Endothelial cell of umbilical vein (primary cell): ENCODE measurements around the gene CCRL2. TPM values are rescaled to one million over a fixed set of nuclear protein-coding genes. Genes with fewer than 3 reads are reported as not detected.

Experiments
- BruUV-seq: library from RNA; stranded (reverse); fragments of 400-500 nt; replicated peaks from 2 replicates; lab custom pipeline; 2021; lab: Mats Ljungman, UMichigan
- CTCF ChIA-PET: fragments of 300-600, 350-600 bp; sonication (Branson Sonifier 250); formaldehyde crosslinking; loops from one replicate; lab custom pipeline; 2021; ENCODE audit warnings: antibody characterized with exemption, inconsistent platforms; lab: Charles Lee
- POLR2A ChIA-PET: fragments of 300-600, 350-600 bp; sonication (Branson Sonifier 250); formaldehyde crosslinking; loops from one replicate; lab custom pipeline; 2021; ENCODE audit warnings: antibody characterized with exemption, inconsistent platforms; lab: Charles Lee
- DNase-seq: peaks from one replicate; pipeline ENCODE4 v3.0.0-alpha.2; 2011; ENCODE audit warnings: low read depth, low spot score
- FAIRE-seq: peaks from 2 replicates; lab custom pipeline; 2011; peaks lifted over from hg19 to GRCh38; lab: Jason Lieb, UNC
- H2AFZ ChIP-seq: 2 replicates; pipeline ENCODE4 v1.6.0; 2012; ENCODE audit warnings: low read depth, low read length, control low read depth, inconsistent platforms
- H3K27ac ChIP-seq: 2 replicates; pipeline ENCODE4 v1.5.1; 2011; ENCODE audit warnings: low read depth, mild to moderate bottlenecking, control low read depth, low read length, moderate library complexity; ENCODE audit not compliant: insufficient read depth
- H3K27me3 ChIP-seq, 2 experiments: 2 replicates each; pipeline versions ENCODE4 v1.6.0 to v1.6.1; 2011; ENCODE audit warnings: low read length in 2 of 2, mixed read lengths in 1 of 2; ENCODE audit not compliant: control insufficient read depth in 2 of 2, insufficient read depth in 2 of 2
- H3K36me3 ChIP-seq, 2 experiments: 2 replicates in 1 of 2; 3 replicates in 1 of 2; pipeline ENCODE4 v1.5.1; 2011; ENCODE audit warnings: low read length in 2 of 2, mild to moderate bottlenecking in 1 of 2, moderate library complexity in 1 of 2; ENCODE audit not compliant: control insufficient read depth in 2 of 2, insufficient read depth in 2 of 2; ENCODE audit errors: extremely low read depth in 1 of 2
- H3K4me1 ChIP-seq: 3 replicates; pipeline ENCODE4 v1.5.1; 2011; ENCODE audit warnings: mild to moderate bottlenecking, low read length; ENCODE audit not compliant: control insufficient read depth, insufficient read depth; ENCODE audit errors: extremely low read depth
- H3K4me2 ChIP-seq: 2 replicates; pipeline ENCODE4 v1.6.1; 2011; ENCODE audit warnings: low read length, control low read depth, mixed read lengths; ENCODE audit not compliant: insufficient read depth
- H3K4me3 ChIP-seq, 3 experiments: fragments of 200-600 bp in 1 of 3; sonication (generic), shearing (Covaris generic) in 1 of 3; replicated peaks in 1 of 3; 2 replicates each; pipeline ENCODE4 v1.5.1; 2011 to 2016; ENCODE audit warnings: control low read depth in 3 of 3, low read length in 3 of 3, mild to moderate bottlenecking in 2 of 3, inconsistent platforms in 1 of 3, low read depth in 1 of 3, moderate library complexity in 1 of 3; ENCODE audit not compliant: insufficient read depth in 1 of 3
- H3K79me2 ChIP-seq: 2 replicates; pipeline ENCODE4 v1.6.0; 2012; ENCODE audit warnings: low read length, inconsistent platforms; ENCODE audit not compliant: control insufficient read depth, insufficient read depth
- H3K9ac ChIP-seq: replicated peaks from 2 replicates; pipeline ENCODE3; 2011; ENCODE audit warnings: low read length, control low read depth; ENCODE audit not compliant: insufficient read depth; ENCODE audit errors: extremely low read depth
- H3K9me1 ChIP-seq: replicated peaks from 3 replicates; pipeline ENCODE4 v1.6.0; 2011; ENCODE audit warnings: mild to moderate bottlenecking, low read length; ENCODE audit not compliant: control insufficient read depth, insufficient read depth; ENCODE audit errors: extremely low read depth
- H3K9me3 ChIP-seq: replicated peaks from 2 replicates; pipeline ENCODE4 v1.5.1; 2012; ENCODE audit warnings: low read length, inconsistent platforms; ENCODE audit not compliant: control insufficient read depth, insufficient read depth
- H4K20me1 ChIP-seq: replicated peaks from 2 replicates; pipeline ENCODE3; 2011; ENCODE audit warnings: mild to moderate bottlenecking, low read length; ENCODE audit not compliant: control insufficient read depth, insufficient read depth; ENCODE audit errors: extremely low read depth
- EZH2 ChIP-seq: IDR thresholded peaks from 2 replicates; pipeline ENCODE4 v1.6.1; 2012; ENCODE audit warnings: borderline replicate concordance, low read depth, mild to moderate bottlenecking, moderate library complexity, low read length, inconsistent platforms; ENCODE audit not compliant: severe bottlenecking
- FOS ChIP-seq: IDR thresholded peaks from 2 replicates; pipeline ENCODE4 v1.6.1; 2011; ENCODE audit warnings: mild to moderate bottlenecking, low read length, moderate library complexity, borderline replicate concordance; ENCODE audit not compliant: insufficient read depth
- GATA2 ChIP-seq: IDR thresholded peaks from 2 replicates; pipeline ENCODE4 v1.7.0; 2011; ENCODE audit warnings: low read depth, mild to moderate bottlenecking, moderate library complexity, mixed read lengths, low read length; ENCODE audit not compliant: insufficient read length, insufficient read depth
- JUN ChIP-seq: IDR thresholded peaks from 2 replicates; pipeline ENCODE4 v1.6.1; 2011; ENCODE audit warnings: borderline replicate concordance, low read depth; ENCODE audit not compliant: insufficient read length, insufficient read depth
- MYC ChIP-seq: IDR thresholded peaks from one replicate; pipeline ENCODE4 v1.6.1; 2011; ENCODE audit warnings: mild to moderate bottlenecking, low read depth, low read length
- POLR2A ChIP-seq: IDR thresholded peaks from 2 replicates; pipeline ENCODE4 v1.6.1; 2012; ENCODE audit warnings: low read depth, mild to moderate bottlenecking, control low read depth, low read length
- POLR2AphosphoS5 ChIP-seq: IDR thresholded peaks from 2 replicates; pipeline ENCODE4 v1.6.1; 2012; ENCODE audit warnings: low read depth, mild to moderate bottlenecking, control low read depth, low read length, moderate library complexity; ENCODE audit not compliant: insufficient read depth
- dilution Hi-C: fragments of 300-500 bp; cut with MboI; formaldehyde crosslinking; loops from one replicate; pipeline ENCODE4 v1.15.0; 2019; ENCODE audit warnings: low sequenced_read_pairs; ENCODE audit not compliant: extremely low pct_ligation_motif_present
- intact Hi-C: fragments of 100-400 bp; cut with micrococcal nuclease; formaldehyde crosslinking; loops from one replicate; pipeline ENCODE4 v1.10.0; 2022
- polyA plus RNA-seq, 4 experiments: library from polyadenylated mRNA; depleted of rRNA in 3 of 4; stranded (reverse) in 3 of 4; unstranded in 1 of 4; fragments of >200 nt; gene quantifications; 2 replicates each; pipeline versions ENCODE4 v1.2.1 to v1.2.3, GENCODE V29; 2011 to 2012; ENCODE audit warnings: missing spikeins in 1 of 4
- total RNA-seq: library from RNA; stranded (reverse); gene quantifications from 2 replicates; pipeline ENCODE4 v1.2.3, GENCODE V29; 2021
- TF ChIP-seq, protein P1 (sequence below): IDR thresholded peaks from 2 replicates; pipeline ENCODE4 v1.6.1; 2011; ENCODE audit not compliant: insufficient read depth, insufficient read length
- TF ChIP-seq, protein P2 (sequence below), 2 donors: IDR thresholded peaks; 1 replicate in 1 of 2; 2 replicates in 1 of 2; pipeline ENCODE4 v1.5.1; 2011; ENCODE audit warnings: low read length in 2 of 2, mild to moderate bottlenecking in 2 of 2, moderate library complexity in 2 of 2, control low read depth in 1 of 2, inconsistent platforms in 1 of 2, low read depth in 1 of 2; ENCODE audit not compliant: insufficient read depth in 1 of 2; ENCODE audit errors: extremely low read depth in 1 of 2

The CCRL2 gene
- total and polyA plus RNA-seq, 2 donors (not counting 3 experiments of a cell fraction or from before 2014, with no cell fraction given), result 6.4 to 6.6 TPM

DNA sequence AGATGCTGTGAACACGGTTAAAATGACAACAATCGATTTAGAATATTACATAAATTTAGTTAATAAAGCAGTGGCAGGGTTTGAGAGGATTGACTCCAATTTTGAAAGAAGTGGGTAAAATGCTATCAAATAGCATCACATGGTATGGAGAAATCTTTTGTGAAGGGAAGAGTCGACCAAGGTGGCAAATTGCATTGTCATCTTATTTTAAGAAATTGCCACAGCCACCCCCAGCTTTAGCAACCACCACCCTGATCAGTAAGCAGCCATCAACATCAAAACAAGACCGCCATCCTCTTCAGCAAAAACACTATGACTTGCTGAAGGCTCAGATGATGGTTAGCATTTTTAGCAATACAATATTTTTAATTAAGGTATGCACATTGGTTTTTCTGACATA, 42.0 kb upstream of the CCRL2 start:
- intact Hi-C loops, result no loop called here
- no TSS peak for BruUV-seq
- CTCF ChIA-PET, result interaction anchor here (1.2 to 2.1 kb wide), 3 partner anchors 13 to 89 kb away, joined by 4 to 8 read pairs (median 5); no protein-coding TSS in a partner anchor

More for the DNA sequence above, 42.0 kb upstream of the CCRL2 start:
- DNase-seq (no peak), FAIRE-seq (no peak)
- Histone ChIP-seq H3K9ac (no peak overlapping the region), H3K79me2 (no peaks in the 10 kb centered on the region), H2AFZ (no peak overlapping the region), H4K20me1 (no peaks in the 10 kb centered on the region), H3K9me1 (no peaks in the 10 kb centered on the region), H3K4me3 (no peak overlapping the region), H3K4me1 (no peaks in the 10 kb centered on the region), H3K9me3 (no peaks in the 10 kb centered on the region), H3K4me2 (no peak overlapping the region), H3K27me3 (peaks cover 8 to 13% of the 10 kb centered on the region in 2 experiments), H3K36me3 (no peaks in the 10 kb centered on the region), H3K27ac (no peak overlapping the region)
- TF ChIP-seq, protein P1, sequence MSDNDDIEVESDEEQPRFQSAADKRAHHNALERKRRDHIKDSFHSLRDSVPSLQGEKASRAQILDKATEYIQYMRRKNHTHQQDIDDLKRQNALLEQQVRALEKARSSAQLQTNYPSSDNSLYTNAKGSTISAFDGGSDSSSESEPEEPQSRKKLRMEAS, result no peak
- TF ChIP-seq, protein P2, sequence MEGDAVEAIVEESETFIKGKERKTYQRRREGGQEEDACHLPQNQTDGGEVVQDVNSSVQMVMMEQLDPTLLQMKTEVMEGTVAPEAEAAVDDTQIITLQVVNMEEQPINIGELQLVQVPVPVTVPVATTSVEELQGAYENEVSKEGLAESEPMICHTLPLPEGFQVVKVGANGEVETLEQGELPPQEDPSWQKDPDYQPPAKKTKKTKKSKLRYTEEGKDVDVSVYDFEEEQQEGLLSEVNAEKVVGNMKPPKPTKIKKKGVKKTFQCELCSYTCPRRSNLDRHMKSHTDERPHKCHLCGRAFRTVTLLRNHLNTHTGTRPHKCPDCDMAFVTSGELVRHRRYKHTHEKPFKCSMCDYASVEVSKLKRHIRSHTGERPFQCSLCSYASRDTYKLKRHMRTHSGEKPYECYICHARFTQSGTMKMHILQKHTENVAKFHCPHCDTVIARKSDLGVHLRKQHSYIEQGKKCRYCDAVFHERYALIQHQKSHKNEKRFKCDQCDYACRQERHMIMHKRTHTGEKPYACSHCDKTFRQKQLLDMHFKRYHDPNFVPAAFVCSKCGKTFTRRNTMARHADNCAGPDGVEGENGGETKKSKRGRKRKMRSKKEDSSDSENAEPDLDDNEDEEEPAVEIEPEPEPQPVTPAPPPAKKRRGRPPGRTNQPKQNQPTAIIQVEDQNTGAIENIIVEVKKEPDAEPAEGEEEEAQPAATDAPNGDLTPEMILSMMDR (IDR thresholded peaks at IDR 0.05; ENCODE audit: extremely low read depth in 1 of 2, insufficient read depth in 1 of 2, low read depth in 1 of 2, low read length in 2 of 2), result no peak
- TF ChIP-seq JUN, result no peak
- TF ChIP-seq FOS, result no peak
- no peak for TF ChIP-seq POLR2AphosphoS5
- no peak for TF ChIP-seq MYC
- no peak for TF ChIP-seq EZH2
- TF ChIP-seq GATA2, result no peak
- TF ChIP-seq POLR2A, result no peak
- POLR2A ChIA-PET, result no interaction called here
- dilution Hi-C loops, result no loop called here
